OCI-M1 (cell line): ENCODE results near the gene RFX7.
"Not testable (repeated sequence)": the region's sequence is repeated elsewhere in the genome, so short reads cannot be mapped to it uniquely, and the experiment has no call there.

Experiments
- DNase-seq: peaks from one replicate; lab custom pipeline; 2025; lab: John Stamatoyannopoulos, UW

Gene RFX7

GRCh38 chr15:56205061-56205876 lies 38.4 kb downstream of the RFX7 start:
- no peak for DNase-seq

GRCh38 chr15:56203312-56203922 lies 40.3 kb downstream of the RFX7 start:
- DNase-seq = peak; percentile 79

- no peak for DNase-seq
These were observed 41.0 kb downstream of the RFX7 start for GRCh38 chr15:56202701-56203100.

- DNase-seq = no peak
These were observed 44.6 kb downstream of the RFX7 start for GRCh38 chr15:56199038-56199437.

GRCh38 chr15:56194035-56194434 lies 49.6 kb downstream of the RFX7 start:
- DNase-seq = no peak

GRCh38 chr15:56192659-56193442 lies 50.8 kb downstream of the RFX7 start:
- DNase-seq = peak; percentile 7

- no peak for DNase-seq
These were observed 56.0 kb downstream of the RFX7 start for GRCh38 chr15:56187665-56188064.

- no peak for DNase-seq
These were observed 57.7 kb downstream of the RFX7 start for GRCh38 chr15:56185980-56186379.

- DNase-seq = no peak
These were observed 59.2 kb downstream of the RFX7 start for GRCh38 chr15:56184516-56184915.

- DNase-seq = peak; percentile 19
These were observed 62.8 kb downstream of the RFX7 start for GRCh38 chr15:56180851-56181250.

GRCh38 chr15:56176996-56177395 lies 66.7 kb downstream of the RFX7 start:
- no peak for DNase-seq

- DNase-seq = no peak
These were observed 67.9 kb downstream of the RFX7 start for GRCh38 chr15:56175788-56176187.

GRCh38 chr15:56174649-56175048 lies 69.0 kb downstream of the RFX7 start:
- no peak for DNase-seq

- DNase-seq = no peak
These were observed 75.3 kb downstream of the RFX7 start for GRCh38 chr15:56168394-56168793.

- no peak for DNase-seq
These were observed 78.4 kb downstream of the RFX7 start for GRCh38 chr15:56165234-56165633.

- DNase-seq = peak; percentile 79
These were observed 82.7 kb downstream of the RFX7 start for GRCh38 chr15:56160966-56161365.

GRCh38 chr15:56156877-56157276 lies 86.8 kb downstream of the RFX7 start:
- DNase-seq = no peak

GRCh38 chr15:56155278-56155677 lies 88.4 kb downstream of the RFX7 start:
- not testable (repeated sequence) for DNase-seq

- not testable (repeated sequence) for DNase-seq
These were observed 88.9 kb downstream of the RFX7 start for GRCh38 chr15:56154768-56155167.

- no peak for DNase-seq
These were observed 93.5 kb downstream of the RFX7 start for GRCh38 chr15:56150204-56150603.

- no peak for DNase-seq
These were observed 95.6 kb downstream of the RFX7 start for GRCh38 chr15:56148064-56148463.

GRCh38 chr15:56146756-56147155 lies 96.9 kb downstream of the RFX7 start:
- DNase-seq = no peak

GRCh38 chr15:56128081-56128480 lies 115.6 kb downstream of the RFX7 start:
- DNase-seq = no peak
